C1 segment of cervical spinal cord (tissue), 14 donors: ENCODE measurements around the gene PILRA.
"Not testable (repeated sequence)": the region's sequence is repeated elsewhere in the genome, so short reads cannot be mapped to it uniquely, and the experiment has no call there.

ENCODE experiments used
- DNase-seq, 14 donors: peaks; one replicate each; lab custom pipeline; 2025; lab: John Stamatoyannopoulos, UW

PILRA gene

DNA sequence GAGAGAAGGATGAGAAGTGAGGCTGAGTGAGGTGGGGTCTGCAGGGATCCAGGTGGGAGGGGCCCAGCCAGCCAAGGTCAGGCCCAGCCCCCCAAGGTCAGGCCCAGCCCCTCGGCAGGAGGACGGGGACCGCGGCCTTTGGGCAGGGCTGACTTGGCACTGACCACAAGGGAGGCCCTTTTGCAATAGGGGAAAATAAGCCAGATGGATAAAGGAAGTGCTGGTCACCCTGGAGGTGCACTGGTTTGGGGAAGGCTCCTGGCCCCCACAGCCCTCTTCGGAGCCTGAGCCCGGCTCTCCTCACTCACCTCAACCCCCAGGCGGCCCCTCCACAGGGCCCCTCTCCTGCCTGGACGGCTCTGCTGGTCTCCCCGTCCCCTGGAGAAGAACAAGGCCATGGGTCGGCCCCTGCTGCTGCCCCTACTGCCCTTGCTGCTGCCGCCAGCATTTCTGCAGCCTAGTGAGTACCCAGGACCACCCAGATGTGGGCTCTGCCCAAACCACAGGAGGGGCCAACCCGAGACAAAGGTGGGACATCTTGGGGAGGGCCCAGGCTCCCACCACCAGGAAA is at the start of gene PILRA:
TSS of gene PILRA (plus strand) at position 227 of the 571 bp plus-strand sequence. CDS start at position 397, 170 bp downstream.
- peak in 3 of 14 donors; percentile 11 to 29 (median 19) for DNase-seq

- DNase-seq, result not testable (repeated sequence)
These were observed 49.1 kb upstream of the PILRA start for GRCh38 chr7:100324194-100324593.

DNA sequence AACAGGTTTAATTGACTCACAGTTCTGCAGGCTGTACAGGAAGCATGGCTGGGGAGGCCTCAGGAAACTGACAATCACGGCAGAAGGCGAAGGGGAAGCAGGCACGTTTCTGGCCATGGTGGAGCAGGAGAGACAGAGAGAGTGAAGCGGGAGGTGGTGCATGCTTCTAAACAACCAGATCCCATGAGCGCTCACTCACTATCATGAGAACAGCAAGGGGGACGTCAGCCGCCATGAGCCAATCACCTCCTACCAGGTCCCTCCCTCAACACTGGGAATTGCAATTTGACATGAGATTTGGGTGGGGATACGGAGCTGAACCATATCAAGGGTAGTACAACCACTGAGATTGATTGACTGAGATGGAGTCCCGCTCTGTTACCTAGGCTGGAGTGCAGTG is 47.6 kb upstream of the PILRA start:
- not testable (repeated sequence) for DNase-seq

DNA sequence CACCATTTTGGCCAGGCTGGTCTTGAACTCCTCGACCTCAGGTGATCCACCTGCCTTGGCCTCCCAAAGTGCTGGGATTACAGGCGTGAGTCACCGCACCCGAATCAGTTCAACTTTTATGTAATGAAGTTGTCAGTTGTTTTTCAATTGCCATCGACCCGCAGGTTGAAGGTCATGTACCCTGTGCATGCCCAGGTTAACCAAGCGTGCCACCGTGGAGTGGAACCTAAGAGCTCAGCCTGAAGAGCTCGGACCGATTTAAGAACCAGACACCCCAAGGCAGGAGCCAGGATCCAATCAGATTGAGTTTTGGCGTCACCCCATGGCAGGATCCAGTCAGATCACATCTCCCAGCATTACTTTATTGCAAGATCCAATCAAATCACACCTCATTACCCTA is 46.4 kb upstream of the PILRA start:
- not testable (repeated sequence) for DNase-seq

DNA sequence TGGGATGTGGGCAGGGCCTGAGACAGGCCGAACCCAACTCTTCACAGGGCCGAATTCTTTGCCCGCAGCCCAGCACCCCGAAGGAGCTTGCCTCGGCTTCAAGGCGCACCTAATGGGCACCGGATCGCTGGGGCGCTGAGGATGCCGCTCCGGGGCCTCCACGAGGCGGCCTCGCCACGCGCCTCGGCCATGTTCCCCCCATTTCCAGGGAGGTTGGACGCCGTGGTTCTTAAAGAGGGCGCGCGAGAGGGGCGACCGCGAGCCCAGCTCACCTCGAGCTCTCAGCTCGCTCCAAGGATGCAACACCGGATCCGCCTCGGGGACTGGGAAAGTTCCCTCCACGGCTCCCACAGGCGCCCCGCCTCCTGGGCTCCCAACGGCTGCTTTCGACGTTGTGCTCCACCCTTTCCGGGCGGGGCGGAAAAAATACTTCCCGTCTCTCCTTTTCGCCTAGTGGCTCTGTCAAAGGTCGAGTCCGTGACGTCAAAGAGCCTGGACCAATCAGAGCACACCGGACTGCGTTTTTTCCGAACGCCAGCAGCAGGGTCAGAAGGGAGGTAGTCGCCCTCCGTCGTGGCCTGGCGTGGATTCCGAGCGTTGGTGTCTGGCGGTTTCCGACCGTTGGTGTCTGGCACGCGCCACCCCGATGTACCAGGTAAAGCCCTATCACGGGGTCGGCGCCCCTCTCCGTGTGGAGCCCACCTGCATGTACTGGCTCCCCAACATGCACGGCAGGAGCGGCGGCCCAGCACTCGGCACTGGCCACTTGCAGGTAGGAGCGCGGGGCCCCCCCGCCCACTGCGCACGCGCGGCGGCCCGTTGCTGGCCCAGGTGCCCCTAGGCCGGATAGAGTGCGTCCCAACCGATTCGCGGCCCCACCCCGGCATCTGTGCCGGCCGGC is 37.5 kb upstream of the PILRA start:
- peak; percentile 60 to 96 (median 90) for DNase-seq

DNA sequence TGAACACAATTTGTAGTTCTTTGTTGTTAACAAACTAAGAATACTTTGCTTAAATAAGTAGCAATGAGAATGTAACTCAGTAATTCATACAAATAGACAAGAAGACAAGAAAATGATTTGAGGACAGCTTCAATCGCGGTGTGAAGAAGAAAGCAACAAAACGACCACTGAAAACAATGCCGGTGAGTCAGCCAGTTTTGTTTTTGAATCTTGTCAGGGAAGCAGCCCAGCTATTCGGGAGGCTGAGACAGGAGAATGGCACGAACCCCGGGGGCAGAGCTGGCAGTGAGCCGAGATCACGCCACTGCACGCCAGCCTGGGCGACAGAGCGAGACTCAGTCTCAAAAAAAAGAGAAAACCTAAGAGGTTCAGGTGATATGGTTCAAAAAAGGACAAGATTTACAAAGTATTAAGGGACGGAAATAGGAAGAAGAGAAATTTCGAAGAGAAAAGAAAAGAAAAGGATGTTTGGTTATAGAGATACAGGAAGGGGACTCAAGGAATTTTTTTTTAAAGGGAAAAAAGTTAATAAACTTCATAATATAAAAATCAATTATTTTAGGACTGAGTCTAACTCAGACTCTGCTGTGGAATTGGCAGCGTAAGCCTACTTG is 35.1 kb upstream of the PILRA start:
- not testable (repeated sequence) for DNase-seq

GRCh38 chr7:100341286-100341685 is 32.0 kb upstream of the PILRA start:
- DNase-seq, result not testable (repeated sequence)

- peak in 5 of 14 donors; percentile 5 to 83 (median 10) for DNase-seq
These were observed 30.5 kb upstream of the PILRA start for GRCh38 chr7:100342765-100343164.

DNA sequence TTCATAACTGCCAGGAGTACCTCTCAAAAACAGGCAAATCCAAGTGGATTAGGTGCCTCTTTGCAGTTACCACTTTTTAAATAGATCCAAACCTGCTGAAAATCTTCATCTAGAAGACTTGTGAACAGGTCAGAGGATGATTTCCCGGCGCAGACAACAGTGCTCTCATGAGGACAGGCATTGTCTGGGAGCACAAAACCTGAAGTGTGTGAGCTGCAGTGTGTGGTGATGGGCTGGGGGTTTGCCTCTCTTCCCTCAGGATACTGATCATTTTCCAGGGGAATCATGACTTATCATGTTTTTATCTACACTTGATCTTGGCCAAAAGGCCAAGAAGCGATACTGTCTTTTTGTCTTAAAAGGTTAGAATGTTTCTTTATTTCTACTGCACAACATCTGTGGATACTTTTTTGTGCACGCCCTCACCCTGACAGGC is 29.1 kb upstream of the PILRA start:
- DNase-seq, result not testable (repeated sequence)

DNA sequence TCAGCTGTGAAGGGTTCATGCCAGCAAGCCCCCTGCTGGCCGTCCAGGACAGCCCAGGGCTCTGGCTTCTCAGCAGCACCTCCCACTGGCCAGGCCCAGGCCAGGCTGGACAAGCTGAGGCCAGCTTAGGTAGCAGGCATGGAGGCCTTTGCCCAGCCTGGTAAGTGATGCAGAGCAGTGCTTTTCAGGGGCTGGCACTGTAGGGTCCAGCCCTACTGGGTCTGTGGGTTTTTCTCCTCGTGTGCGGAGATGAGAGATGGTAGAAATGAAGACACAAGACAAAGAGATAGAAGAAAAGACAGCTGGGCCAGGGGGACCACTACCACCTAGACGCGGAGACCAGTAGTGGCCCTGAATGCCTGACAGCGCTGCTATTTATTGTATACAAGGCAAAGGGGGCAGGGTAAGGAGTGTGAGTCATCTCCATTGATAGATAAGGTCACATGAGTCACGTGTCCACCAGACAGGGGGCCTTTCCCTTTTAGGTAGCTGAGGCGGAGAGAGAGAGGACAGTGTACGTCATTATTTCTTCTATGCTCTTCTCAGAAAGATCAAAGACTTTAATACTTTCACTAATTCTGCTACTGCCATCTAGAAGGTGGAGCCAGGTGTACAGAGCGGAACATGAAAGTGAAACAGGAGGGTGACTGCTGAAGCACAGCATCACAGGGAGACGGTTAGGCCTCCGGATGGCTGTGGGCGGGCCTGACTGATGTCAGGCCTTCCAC is 28.6 kb upstream of the PILRA start:
- peak in 4 of 14 donors; percentile 5 to 28 (median 16) for DNase-seq

DNA sequence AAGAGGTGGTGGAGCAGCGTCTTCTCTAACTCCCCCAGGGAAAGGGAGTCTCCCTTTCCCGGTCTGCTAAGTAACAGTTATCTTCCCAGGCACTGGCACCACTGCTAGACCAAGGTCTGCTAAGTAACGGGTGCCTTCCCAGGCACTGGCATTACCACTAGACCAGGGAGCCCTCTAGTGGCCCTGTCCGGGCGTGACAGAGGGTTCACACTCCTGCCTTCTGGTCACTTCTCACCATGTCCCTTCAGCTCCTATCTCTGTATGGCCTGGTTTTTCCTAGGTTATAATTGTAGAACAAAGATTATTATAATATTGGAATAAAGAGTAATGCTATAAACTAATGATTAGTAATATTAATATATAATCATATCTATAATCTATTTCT is 28.0 kb upstream of the PILRA start:
- DNase-seq, result peak in 12 of 14 donors; percentile 9 to 70 (median 58)

DNA sequence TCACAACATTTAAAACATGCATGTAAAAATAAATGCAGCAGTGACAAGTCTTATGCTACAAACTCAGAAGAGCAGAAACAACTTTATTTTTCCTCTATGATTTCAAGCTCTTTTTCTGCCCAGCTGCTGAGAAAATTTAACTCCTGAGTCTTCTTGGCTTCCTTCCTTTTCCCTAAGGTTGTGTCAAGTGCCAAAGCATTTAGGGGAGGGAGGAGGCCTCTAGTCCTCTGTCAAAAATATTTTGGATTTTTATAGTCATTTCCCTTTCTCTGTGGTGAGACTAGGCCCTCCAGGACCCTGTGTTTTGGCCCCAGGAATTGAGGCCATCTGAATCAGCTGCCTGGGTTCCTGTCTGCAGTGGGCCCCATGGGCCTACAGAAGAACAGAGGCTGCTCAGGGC is 26.4 kb upstream of the PILRA start:
- DNase-seq, result no peak

- DNase-seq, result no peak
These were observed 24.5 kb upstream of the PILRA start for GRCh38 chr7:100348805-100349204.

DNA sequence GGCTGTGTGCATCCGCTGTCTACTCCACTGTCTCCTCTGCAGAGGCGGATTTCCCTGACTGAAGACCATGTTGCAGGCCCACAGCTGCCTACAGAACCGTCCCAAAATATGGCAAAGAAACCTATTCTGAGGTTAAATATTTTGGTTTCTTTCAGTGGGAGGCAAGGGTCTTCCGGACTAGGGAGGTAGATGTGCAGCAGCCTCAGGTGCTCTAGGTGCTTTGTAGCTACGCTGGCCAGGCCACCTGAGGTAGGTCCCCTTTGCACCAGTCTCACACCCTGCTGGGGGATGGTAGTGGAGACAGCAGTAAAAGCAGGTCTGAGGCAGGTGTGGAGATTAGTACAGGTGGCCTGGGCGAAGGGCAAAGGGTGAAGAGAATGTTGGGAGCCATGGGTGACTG is 23.5 kb upstream of the PILRA start:
- no peak for DNase-seq

DNA sequence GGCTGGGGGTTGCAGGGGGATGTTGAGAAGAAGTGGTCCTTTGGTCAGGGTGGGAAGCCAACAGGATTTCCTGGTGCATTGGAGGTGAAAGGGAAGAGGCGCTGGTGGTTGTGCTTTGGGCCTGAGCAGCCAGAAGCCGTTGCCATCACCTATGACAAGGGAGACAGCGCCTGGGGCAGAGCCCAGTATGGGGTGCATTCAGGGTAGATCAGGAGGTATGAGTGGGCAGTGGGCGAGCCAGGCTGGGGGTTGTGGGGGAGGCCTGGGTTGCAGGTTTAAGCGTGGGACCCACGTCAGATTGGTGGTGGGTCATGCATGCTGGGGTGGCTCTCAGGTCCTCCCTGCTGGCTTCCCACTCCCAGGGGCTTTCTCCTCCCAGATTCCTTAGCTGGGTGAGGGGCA is 21.6 kb upstream of the PILRA start:
- DNase-seq, result no peak

DNA sequence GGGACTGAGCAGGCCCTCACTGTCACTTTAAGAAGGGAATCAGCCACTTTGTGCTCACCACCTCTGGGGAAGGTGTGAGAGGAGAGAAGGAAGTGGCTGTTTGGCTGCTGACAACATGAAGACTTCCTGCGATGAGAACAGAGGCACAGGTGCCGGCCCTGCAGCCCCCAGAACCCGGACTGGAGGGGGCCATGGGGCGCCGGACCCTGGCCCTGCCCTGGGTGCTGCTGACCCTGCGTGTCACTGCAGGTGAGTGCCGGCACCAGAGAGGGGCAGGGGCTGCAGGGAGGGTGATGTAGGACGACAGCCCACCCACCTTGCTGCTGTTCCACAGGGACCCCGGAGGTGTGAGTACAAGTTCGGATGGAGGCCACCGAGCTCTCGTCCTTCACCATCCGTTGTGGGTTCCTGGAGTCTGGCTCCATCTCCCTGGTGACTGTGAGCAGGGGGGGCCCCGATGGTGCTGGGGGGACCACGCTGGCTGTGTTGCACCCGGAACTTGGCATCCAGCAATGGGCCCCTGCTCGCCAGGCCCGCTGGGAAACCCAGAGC is 21.0 kb upstream of the PILRA start:
- DNase-seq, result not testable (repeated sequence)

GRCh38 chr7:100352984-100353684 is 20.2 kb upstream of the PILRA start:
- peak in 1 of 14 donors; percentile 16 for DNase-seq

DNA sequence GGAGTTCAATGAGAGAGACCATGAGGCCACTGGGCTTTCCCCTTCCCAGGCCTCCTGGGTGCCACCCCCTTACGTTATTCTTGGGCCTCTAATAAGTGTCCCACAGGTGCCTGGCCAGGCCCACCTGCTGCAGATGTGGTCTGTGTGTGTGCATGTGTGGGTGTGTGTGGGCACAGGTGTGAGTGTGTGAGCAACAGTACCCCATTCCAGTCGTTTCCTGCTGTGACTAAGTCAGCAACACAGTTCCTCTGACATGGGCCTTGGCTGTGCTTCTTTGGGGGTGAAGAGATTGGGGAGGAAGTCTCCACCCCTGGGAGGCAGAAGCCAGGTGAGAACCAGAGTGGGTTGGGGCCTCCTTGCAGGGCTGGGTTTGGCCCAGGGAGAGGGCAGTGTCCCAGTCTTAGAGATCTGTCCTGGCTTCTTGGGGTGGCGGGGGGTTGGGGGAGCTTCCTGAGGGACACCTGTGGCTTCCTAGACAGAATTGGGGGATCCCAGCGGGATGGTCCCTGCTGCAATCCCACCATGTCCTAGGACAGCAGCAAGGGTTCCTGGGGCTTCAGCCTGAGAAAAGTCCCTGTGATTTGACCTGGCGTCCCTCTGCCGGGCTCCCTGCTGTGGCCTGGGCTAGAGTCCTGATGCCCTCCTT is 19.5 kb upstream of the PILRA start:
- DNase-seq, result no peak

GRCh38 chr7:100356416-100357068 is 16.7 kb upstream of the PILRA start:
- DNase-seq, result no peak

DNA sequence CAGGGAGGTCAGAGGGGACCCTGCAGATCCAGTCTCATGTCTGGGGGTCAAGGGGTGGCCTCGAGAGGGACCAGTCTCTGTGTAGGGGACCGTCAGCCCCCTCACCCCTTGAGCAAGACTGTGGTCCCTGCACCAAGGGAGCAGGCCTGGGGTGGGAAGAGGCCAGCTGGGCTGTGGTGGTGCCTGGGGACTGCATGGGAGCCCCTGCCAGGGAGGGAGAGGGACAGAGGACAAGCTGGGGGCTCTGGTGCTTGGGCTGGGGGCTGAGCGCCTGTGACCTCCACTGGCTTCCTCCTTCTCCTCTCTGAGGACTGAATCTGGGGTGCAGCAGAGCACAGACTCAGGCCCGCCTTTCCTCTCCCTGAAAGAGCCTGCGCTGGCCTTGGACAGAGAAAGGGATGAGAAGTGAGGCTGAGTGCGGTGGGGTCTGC is 16.1 kb upstream of the PILRA start:
- DNase-seq, result no peak
